Gastrocnemius medialis (tissue), 4 donors: ENCODE data around the gene ATXN7L1. TPM values are rescaled to one million over a fixed set of nuclear protein-coding genes. Genes with fewer than 3 reads are reported as not detected.

Experiments used
- ATAC-seq, 2 donors: fragments of 150-250 bp; one replicate each; pipeline ENCODE4 v1.9.1; 2016
- DNase-seq, 2 donors: peaks; one replicate each; pipeline ENCODE4 v3.0.0-alpha.2; 2019
- H3K27ac ChIP-seq, 4 donors: fragments of 200-600 bp; sonication (generic); 1 replicate in 1 of 4; 2 replicates in 3 of 4; pipeline ENCODE4 v1.5.1; 2016 to 2018; ENCODE audit warnings: mild to moderate bottlenecking in 2 of 4, moderate library complexity in 1 of 4
- H3K27me3 ChIP-seq, 3 donors: fragments of 200-600 bp; sonication (generic) in 2 of 3; 1 replicate in 1 of 3; 2 replicates in 2 of 3; pipeline versions ENCODE4 v1.5.1 to v1.6.0; 2016 to 2019; ENCODE audit warnings: mild to moderate bottlenecking in 1 of 3, moderate library complexity in 1 of 3
- H3K36me3 ChIP-seq, 2 donors: fragments of 200-600 bp; sonication (generic) in 1 of 2; one replicate each; pipeline ENCODE4 v1.5.1; 2017 to 2018
- H3K4me1 ChIP-seq, 2 donors: fragments of 200-600 bp; sonication (generic) in 1 of 2; one replicate each; pipeline ENCODE4 v1.5.1; 2016 to 2017; ENCODE audit warnings: mild to moderate bottlenecking in 2 of 2
- H3K4me3 ChIP-seq, 4 donors: fragments of 200-600 bp; sonication (generic) in 3 of 4; 1 replicate in 1 of 4; 2 replicates in 3 of 4; pipeline ENCODE4 v1.5.1; 2016 to 2019; ENCODE audit warnings: mild to moderate bottlenecking in 2 of 4
- H3K9me3 ChIP-seq, 3 donors: fragments of 200-600 bp; sonication (generic) in 2 of 3; 1 replicate in 1 of 3; 2 replicates in 2 of 3; pipeline ENCODE4 v1.5.1; 2016 to 2019
- POLR2A ChIP-seq, 2 donors: fragments of 450-650 bp; IDR thresholded peaks; one replicate each; pipeline ENCODE4 v1.6.1; 2017; ENCODE audit warnings: antibody characterized with exemption in 2 of 2, mild to moderate bottlenecking in 2 of 2, moderate library complexity in 2 of 2
- in situ Hi-C, 4 donors: fragments of 200-750 bp; cut with MboI; loops; one replicate each; pipeline versions ENCODE4 v1.15.0 to v1.8.0; 2017; ENCODE audit warnings: low sequenced_read_pairs in 4 of 4
- intact Hi-C: fragments of 100-400 bp; cut with DNase I; formaldehyde crosslinking; loops from one replicate; pipeline ENCODE4 v1.15.1; 2023; ENCODE audit warnings: low total_unique reads
- total RNA-seq, 4 donors: library from RNA; depleted of rRNA; stranded (reverse); fragments of >200 nt; gene quantifications; one replicate each; pipeline versions ENCODE4 v1.1.0 to v1.2.3, GENCODE V29; 2016
- TF ChIP-seq, protein P1 (sequence below), 5 experiments: fragments of 450-650 bp in 3 of 5; fragments of 200-600 bp in 2 of 5; sonication (generic) in 2 of 5; IDR thresholded peaks in 4 of 5; conservative IDR thresholded peaks in 1 of 5; 1 replicate in 4 of 5; 2 replicates in 1 of 5; pipeline ENCODE4 v1.5.1; 2016 to 2019; ENCODE audit warnings: antibody characterized with exemption in 5 of 5, mild to moderate bottlenecking in 3 of 5, moderate library complexity in 3 of 5

ATXN7L1 gene
- total RNA-seq, 4 donors from 2014 or later: 1.6 to 6.6 (median 4.8) TPM

DNA sequence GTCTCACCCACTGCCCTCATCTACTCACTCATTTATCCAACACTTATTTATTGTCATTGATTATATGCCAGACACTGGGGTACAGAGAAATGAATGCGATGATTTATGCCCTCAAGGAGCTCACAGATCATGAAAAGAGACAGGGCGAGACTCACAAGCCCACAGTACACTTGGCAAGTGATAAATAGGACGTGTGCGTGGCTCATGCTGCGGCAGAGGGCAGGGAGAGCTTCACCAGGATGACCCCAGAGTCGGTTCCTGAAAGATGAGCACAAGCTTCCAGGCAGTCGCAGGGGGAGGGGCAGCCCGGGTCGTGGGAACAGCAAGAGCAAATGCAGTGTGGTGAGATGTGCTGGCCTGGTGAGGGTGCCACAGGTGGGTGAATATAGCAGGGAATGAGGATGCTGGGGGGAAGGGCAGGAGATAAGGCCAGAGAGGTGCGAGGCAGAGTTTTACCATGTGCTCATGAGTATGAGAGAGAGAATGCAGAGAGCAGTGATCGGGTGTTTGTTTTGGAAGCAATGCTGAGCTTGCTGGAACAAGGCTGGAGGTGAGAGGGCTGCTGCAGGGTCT, 70.9 kb downstream of the ATXN7L1 start:
- TF ChIP-seq POLR2A (IDR thresholded peaks at IDR 0.05): no peak
- TF ChIP-seq, protein P1, sequence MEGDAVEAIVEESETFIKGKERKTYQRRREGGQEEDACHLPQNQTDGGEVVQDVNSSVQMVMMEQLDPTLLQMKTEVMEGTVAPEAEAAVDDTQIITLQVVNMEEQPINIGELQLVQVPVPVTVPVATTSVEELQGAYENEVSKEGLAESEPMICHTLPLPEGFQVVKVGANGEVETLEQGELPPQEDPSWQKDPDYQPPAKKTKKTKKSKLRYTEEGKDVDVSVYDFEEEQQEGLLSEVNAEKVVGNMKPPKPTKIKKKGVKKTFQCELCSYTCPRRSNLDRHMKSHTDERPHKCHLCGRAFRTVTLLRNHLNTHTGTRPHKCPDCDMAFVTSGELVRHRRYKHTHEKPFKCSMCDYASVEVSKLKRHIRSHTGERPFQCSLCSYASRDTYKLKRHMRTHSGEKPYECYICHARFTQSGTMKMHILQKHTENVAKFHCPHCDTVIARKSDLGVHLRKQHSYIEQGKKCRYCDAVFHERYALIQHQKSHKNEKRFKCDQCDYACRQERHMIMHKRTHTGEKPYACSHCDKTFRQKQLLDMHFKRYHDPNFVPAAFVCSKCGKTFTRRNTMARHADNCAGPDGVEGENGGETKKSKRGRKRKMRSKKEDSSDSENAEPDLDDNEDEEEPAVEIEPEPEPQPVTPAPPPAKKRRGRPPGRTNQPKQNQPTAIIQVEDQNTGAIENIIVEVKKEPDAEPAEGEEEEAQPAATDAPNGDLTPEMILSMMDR (IDR thresholded peaks at IDR 0.05 in 4 of 5, conservative IDR thresholded peaks at IDR 0.05 in 1 of 5): no peak
- intact Hi-C loops: no loop called here
- no peak overlapping the region for H3K4me3 ChIP-seq
- DNase-seq (no peak), ATAC-seq (no peak)
- no peaks in the 10 kb centered on the region for H3K9me3 ChIP-seq
- no peaks in the 10 kb centered on the region for H3K27me3 ChIP-seq
- in situ Hi-C loops: no loop called here
- H3K36me3 ChIP-seq: no peaks in the 10 kb centered on the region
- no peak overlapping the region for H3K27ac ChIP-seq
- H3K4me1 ChIP-seq: peaks cover 0 to 9% of the 10 kb centered on the region in 2 donors

DNA sequence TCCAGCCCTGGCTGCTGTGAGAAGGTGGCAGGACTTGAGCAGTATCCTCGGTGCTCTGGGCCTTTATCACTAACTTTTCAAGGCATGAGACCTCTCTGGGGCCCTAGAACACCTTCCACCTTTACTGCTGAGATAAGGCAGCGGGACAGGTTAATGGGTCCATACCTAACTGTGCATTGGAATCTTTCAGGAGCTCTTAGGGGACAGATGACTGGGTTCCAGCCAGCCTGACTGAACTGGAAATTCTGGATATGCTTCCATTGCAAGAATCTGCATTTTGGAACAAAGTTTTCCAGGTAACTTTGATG, 73.0 kb downstream of the ATXN7L1 start:
- ATAC-seq: no peak
- no peaks in the 10 kb centered on the region for H3K36me3 ChIP-seq
- in situ Hi-C loops: no loop called here
- no peaks in the 10 kb centered on the region for H3K9me3 ChIP-seq
- no peaks in the 10 kb centered on the region for H3K27me3 ChIP-seq
- H3K4me1 ChIP-seq: peaks cover 0 to 9% of the 10 kb centered on the region in 2 donors
- no peak overlapping the region for H3K4me3 ChIP-seq
- TF ChIP-seq, protein P1 (IDR thresholded peaks at IDR 0.05 in 4 of 5, conservative IDR thresholded peaks at IDR 0.05 in 1 of 5): no peak
- TF ChIP-seq POLR2A (IDR thresholded peaks at IDR 0.05): no peak
- DNase-seq: no peak
- intact Hi-C loops: no loop called here
- no peak overlapping the region for H3K27ac ChIP-seq

DNA sequence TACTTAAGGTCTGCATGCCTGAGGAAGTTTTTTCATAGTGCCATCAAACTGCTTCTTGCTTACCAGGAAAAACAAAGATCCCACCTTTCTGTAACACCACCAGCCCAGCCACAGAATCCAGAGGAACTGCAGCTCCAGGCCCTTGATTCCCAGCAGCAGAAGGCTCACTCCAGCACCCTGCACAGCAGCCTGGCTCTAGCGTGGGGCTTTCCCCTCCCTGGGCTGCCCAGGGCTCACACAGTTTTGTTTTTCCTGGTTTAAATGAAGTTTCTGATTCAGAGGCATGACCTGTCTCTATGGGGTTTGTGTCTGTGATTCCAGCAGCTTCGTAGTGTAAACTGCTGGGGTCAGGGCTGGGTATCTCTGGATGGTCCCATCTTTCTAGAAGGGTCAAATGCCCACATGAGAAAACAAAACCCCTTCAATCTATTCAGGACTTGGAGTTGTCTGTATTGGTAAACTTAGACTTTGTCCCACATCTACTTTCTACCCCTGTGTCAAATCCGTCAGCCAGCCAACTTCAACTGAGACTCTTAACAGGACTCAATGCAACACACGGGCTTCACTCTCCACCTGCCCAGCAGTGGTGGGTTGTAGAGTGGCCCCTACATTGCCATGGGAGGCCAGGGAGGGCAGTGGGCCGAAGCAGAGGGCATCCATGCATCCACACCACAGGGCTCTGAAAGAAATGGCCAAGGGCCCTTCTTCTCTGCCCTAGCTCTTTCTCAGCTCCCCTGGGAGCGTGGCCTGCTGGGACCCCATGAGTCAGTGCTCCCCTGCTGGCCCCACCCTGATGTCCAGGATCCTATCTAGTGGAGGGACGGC, 73.6 kb downstream of the ATXN7L1 start:
- TF ChIP-seq, protein P1 (IDR thresholded peaks at IDR 0.05 in 4 of 5, conservative IDR thresholded peaks at IDR 0.05 in 1 of 5): no peak
- no peak for TF ChIP-seq POLR2A (IDR thresholded peaks at IDR 0.05)
- no peak for ATAC-seq
- Histone ChIP-seq H3K4me1 (peaks cover 0 to 9% of the 10 kb centered on the region in 2 donors), H3K36me3 (no peaks in the 10 kb centered on the region), H3K9me3 (no peaks in the 10 kb centered on the region), H3K27me3 (no peaks in the 10 kb centered on the region), H3K4me3 (no peak overlapping the region), H3K27ac (no peak overlapping the region)
- intact Hi-C loops: no loop called here
- in situ Hi-C loops: no loop called here
- no peak for DNase-seq

DNA sequence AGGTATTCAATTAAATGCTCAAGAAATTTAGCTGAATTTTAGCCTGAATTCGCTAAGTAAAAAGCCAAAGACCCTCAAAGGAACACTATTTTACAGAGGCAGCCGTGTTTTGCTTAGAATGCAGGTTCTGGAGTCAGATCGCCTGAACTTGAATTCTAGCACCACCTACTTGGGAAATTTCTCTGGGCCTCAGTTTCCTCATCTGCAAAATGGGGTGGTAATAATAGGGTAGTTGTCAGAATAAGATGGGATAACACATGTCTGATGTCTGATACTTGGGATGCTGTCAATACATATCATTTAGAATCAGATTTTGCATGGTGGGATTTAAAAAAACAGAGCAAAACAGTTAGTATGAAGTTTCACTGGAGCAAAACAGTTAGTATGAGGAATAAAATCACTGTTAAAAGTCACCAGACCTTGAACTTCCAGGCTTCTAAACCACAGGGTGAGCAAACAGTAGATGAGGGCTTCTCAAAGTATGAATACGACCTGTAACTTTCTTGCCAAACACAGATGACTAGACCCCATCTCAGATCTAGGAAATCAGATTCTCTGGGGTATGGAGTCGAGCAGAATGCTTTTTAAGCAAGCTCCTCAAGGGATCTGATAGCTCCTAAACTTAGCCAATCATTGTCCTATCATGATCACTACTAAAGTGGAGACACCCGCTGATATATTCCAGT, 75.4 kb downstream of the ATXN7L1 start:
- Histone ChIP-seq H3K27me3 (no peaks in the 10 kb centered on the region), H3K9me3 (no peaks in the 10 kb centered on the region), H3K27ac (no peak overlapping the region), H3K4me3 (no peak overlapping the region), H3K36me3 (no peaks in the 10 kb centered on the region), H3K4me1 (no peaks in the 10 kb centered on the region)
- in situ Hi-C loops (no loop called here), intact Hi-C loops (no loop called here)
- ATAC-seq (no peak), DNase-seq (no peak)
- TF ChIP-seq, protein P1 (IDR thresholded peaks at IDR 0.05 in 4 of 5, conservative IDR thresholded peaks at IDR 0.05 in 1 of 5): no peak
- no peak for TF ChIP-seq POLR2A (IDR thresholded peaks at IDR 0.05)
